GM23248 (cell line): ENCODE data around the gene CPHXL. TPM values are rescaled to one million over a fixed set of nuclear protein-coding genes. Genes with fewer than 3 reads are reported as not detected.

Experiments
- DNase-seq: peaks from one replicate; pipeline ENCODE4 v3.0.0-alpha.2; 2015
- H2AFZ ChIP-seq: fragments of 200-600 bp; sonication (generic); 2 replicates; pipeline ENCODE4 v1.6.1; 2016; ENCODE audit warnings: antibody characterized with exemption
- H3F3A ChIP-seq: fragments of 200-600 bp; sonication (generic); 2 replicates; pipeline ENCODE4 v1.6.1; 2016; ENCODE audit warnings: mild to moderate bottlenecking, antibody characterized with exemption, mixed run types; ENCODE audit not compliant: insufficient read depth
- H3K27ac ChIP-seq: fragments of 200-600 bp; sonication (generic); 2 replicates; pipeline ENCODE4 v1.5.1; 2016; ENCODE audit warnings: mild to moderate bottlenecking
- H3K27me3 ChIP-seq: fragments of 200-600 bp; sonication (generic); replicated peaks from 2 replicates; pipeline ENCODE4 v1.6.1; 2016; ENCODE audit warnings: mild to moderate bottlenecking; ENCODE audit not compliant: insufficient read depth
- H3K36me3 ChIP-seq: fragments of 200-600 bp; sonication (generic); 2 replicates; pipeline ENCODE4 v1.6.1; 2016; ENCODE audit warnings: low read depth, mild to moderate bottlenecking
- H3K4me1 ChIP-seq: fragments of 200-600 bp; sonication (generic); 2 replicates; pipeline ENCODE4 v1.6.1; 2016; ENCODE audit warnings: mild to moderate bottlenecking; ENCODE audit not compliant: insufficient read depth
- H3K4me2 ChIP-seq: fragments of 200-600 bp; sonication (generic); one replicate; pipeline ENCODE4 v1.6.1; 2016; ENCODE audit warnings: mild to moderate bottlenecking; ENCODE audit not compliant: unreplicated experiment
- H3K4me3 ChIP-seq: fragments of 200-600 bp; sonication (generic); 2 replicates; pipeline ENCODE4 v1.5.1; 2016; ENCODE audit warnings: mild to moderate bottlenecking
- H3K79me2 ChIP-seq: fragments of 200-600 bp; sonication (generic); 2 replicates; pipeline ENCODE4 v1.6.1; 2016; ENCODE audit warnings: mild to moderate bottlenecking; ENCODE audit not compliant: insufficient read depth
- H3K9ac ChIP-seq: fragments of 200-600 bp; sonication (generic); 2 replicates; pipeline ENCODE4 v1.6.1; 2016; ENCODE audit warnings: mild to moderate bottlenecking
- H3K9me2 ChIP-seq: fragments of 200-600 bp; sonication (generic); 2 replicates; pipeline ENCODE4 v1.6.1; 2016; ENCODE audit warnings: mixed run types, mild to moderate bottlenecking, moderate library complexity; ENCODE audit not compliant: insufficient read depth
- H3K9me3 ChIP-seq: fragments of 200-600 bp; sonication (generic); one replicate; pipeline ENCODE4 v1.6.1; 2017; ENCODE audit warnings: low read depth
- H4K20me1 ChIP-seq: fragments of 200-600 bp; sonication (generic); 2 replicates; pipeline ENCODE4 v1.6.0; 2016; ENCODE audit not compliant: insufficient read depth
- EZH2 ChIP-seq: fragments of 200-600 bp; sonication (generic); IDR thresholded peaks from 2 replicates; pipeline ENCODE4 v1.6.1; 2018; ENCODE audit warnings: antibody characterized with exemption, mild to moderate bottlenecking; ENCODE audit not compliant: insufficient read depth, poor library complexity, severe bottlenecking
- EZH2phosphoT487 ChIP-seq: fragments of 200-600 bp; sonication (generic); IDR thresholded peaks from 2 replicates; pipeline ENCODE4 v1.6.1; 2018; ENCODE audit warnings: antibody characterized with exemption, moderate library complexity, mild to moderate bottlenecking, low read depth; ENCODE audit not compliant: insufficient read depth
- WGBS, 2 experiments: methylation state at CpG; one replicate each; pipeline ENCODE4 v1.1.6; 2015 to 2017; ENCODE audit warnings: low lambda C conversion rate in 2 of 2, low coverage in 1 of 2; ENCODE audit errors: missing lambda C conversion rate in 2 of 2; 5-methylcytosine and 5-hydroxymethylcytosine counted together
- in situ Hi-C: fragments of 300-500 bp; cut with MboI; formaldehyde crosslinking; loops from 2 replicates; pipeline ENCODE4 v1.15.0; 2020
- polyA plus RNA-seq: library from polyadenylated mRNA; unstranded; fragments of >200 nt; fragmentation: Nextera tagmentation; extraction: Ambion mirVana; gene quantifications from 2 replicates; pipeline ENCODE4 v1.2.1, GENCODE V29; 2016
- total RNA-seq: library from RNA; depleted of rRNA; stranded (reverse); fragments of >200 nt; shearing (Covaris generic); gene quantifications from 2 replicates; pipeline ENCODE4 v1.2.3, GENCODE V29; 2014

Gene CPHXL
- total and polyA plus RNA-seq, 2 experiments from 2014 or later: not detected

GRCh38 chr16:75742424-75743047, 16.2 kb upstream of the CPHXL start:
- in situ Hi-C loops: no loop called here
- H3K27me3 ChIP-seq: no peaks in the 10 kb centered on the region
- H3K4me3 ChIP-seq: no peak overlapping the region
- H3K36me3 ChIP-seq: no peaks in the 10 kb centered on the region
- no peaks in the 10 kb centered on the region for H4K20me1 ChIP-seq
- 0% methylated on average over 1 of the region's 1 CpG for WGBS, 2 experiments
- H2AFZ ChIP-seq: no peak overlapping the region
- H3F3A ChIP-seq: no peaks in the 10 kb centered on the region
- no peaks in the 10 kb centered on the region for H3K9me3 ChIP-seq
- H3K27ac ChIP-seq: no peak overlapping the region
- H3K9me2 ChIP-seq: no peaks in the 10 kb centered on the region
- no peak overlapping the region for H3K9ac ChIP-seq
- no peaks in the 10 kb centered on the region for H3K79me2 ChIP-seq
- no peaks in the 10 kb centered on the region for H3K4me1 ChIP-seq
- TF ChIP-seq EZH2phosphoT487: no peak
- no peak for TF ChIP-seq EZH2
- H3K4me2 ChIP-seq: no peak overlapping the region
- DNase-seq: no peak

GRCh38 chr16:75733305-75734211, 7.3 kb upstream of the CPHXL start:
- Histone ChIP-seq H3K36me3 (no peaks in the 10 kb centered on the region), H3F3A (peaks cover 25% of the 10 kb centered on the region), H3K9me2 (no peaks in the 10 kb centered on the region), H3K4me2 (peak overlapping the region; percentile 49), H3K4me3 (peak overlapping the region; percentile 20), H3K79me2 (no peaks in the 10 kb centered on the region), H4K20me1 (no peaks in the 10 kb centered on the region), H3K27ac (no peak overlapping the region), H3K9me3 (no peaks in the 10 kb centered on the region), H3K9ac (no peak overlapping the region), H2AFZ (peak overlapping the region; percentile 32; the same call in 1 of the 2 replicates), H3K4me1 (peaks cover 20% of the 10 kb centered on the region), H3K27me3 (no peaks in the 10 kb centered on the region)
- TF ChIP-seq EZH2phosphoT487 (no peak), EZH2 (no peak)
- in situ Hi-C loops: no loop called here
- WGBS, 2 experiments: 9 to 12% methylated on average over 6 of the region's 6 CpGs
- DNase-seq: peak; percentile 78

- Histone ChIP-seq H3K9me2 (no peaks in the 10 kb centered on the region), H3K36me3 (no peaks in the 10 kb centered on the region), H3K4me2 (peak overlapping the region; percentile 49), H3K9me3 (no peaks in the 10 kb centered on the region), H3K27ac (no peak overlapping the region), H4K20me1 (no peaks in the 10 kb centered on the region), H3F3A (peaks cover 25% of the 10 kb centered on the region), H2AFZ (0 out of 2 replicates have a peak overlapping the region, but pooled peaks have one; percentile 32), H3K9ac (no peak overlapping the region), H3K79me2 (no peaks in the 10 kb centered on the region), H3K4me3 (no peak overlapping the region), H3K27me3 (no peaks in the 10 kb centered on the region), H3K4me1 (peaks cover 20% of the 10 kb centered on the region)
- in situ Hi-C loops: no loop called here
- 11 to 15% methylated on average over 2 of the region's 2 CpGs for WGBS, 2 experiments
- no peak for TF ChIP-seq EZH2
- TF ChIP-seq EZH2phosphoT487: no peak
- no peak for DNase-seq
Measured at GRCh38 chr16:75732871-75733270, 6.6 kb upstream of the CPHXL start.

GRCh38 chr16:75727221-75727620, 931 bp upstream of the CPHXL start:
- Histone ChIP-seq H3K27me3 (no peaks in the 10 kb centered on the region), H3K4me2 (no peak overlapping the region), H3K9me3 (no peaks in the 10 kb centered on the region), H4K20me1 (no peaks in the 10 kb centered on the region), H3K4me3 (no peak overlapping the region), H3K4me1 (no peaks in the 10 kb centered on the region), H3F3A (peaks cover under 1% of the 10 kb centered on the region), H3K36me3 (no peaks in the 10 kb centered on the region), H3K79me2 (no peaks in the 10 kb centered on the region), H3K9me2 (no peaks in the 10 kb centered on the region), H3K27ac (no peak overlapping the region), H3K9ac (no peak overlapping the region), H2AFZ (no peak overlapping the region)
- in situ Hi-C loops: no loop called here
- no peak for DNase-seq
- TF ChIP-seq EZH2 (no peak), EZH2phosphoT487 (no peak)
- 13 to 18% methylated on average over 3 of the region's 3 CpGs for WGBS, 2 experiments
